Left ventricle myocardium inferior (tissue), 1 donor: ENCODE data around the gene RARA. TPM values are rescaled to one million over a fixed set of nuclear protein-coding genes. Genes with fewer than 3 reads are reported as not detected.

Experiments
- DNase-seq: peaks from one replicate; pipeline ENCODE4 v3.0.0-alpha.2; 2020
- H3K27ac ChIP-seq: fragments of 200-600 bp; replicated peaks from 2 replicates; pipeline ENCODE4 v1.8.0; 2021
- H3K27me3 ChIP-seq: fragments of 200-600 bp; 2 replicates; pipeline ENCODE4 v1.8.0; 2021; ENCODE audit warnings: low read depth
- H3K36me3 ChIP-seq: fragments of 200-600 bp; 2 replicates; pipeline ENCODE4 v1.8.0; 2021
- H3K4me1 ChIP-seq: fragments of 200-600 bp; 2 replicates; pipeline ENCODE4 v1.8.0; 2021
- H3K4me3 ChIP-seq: fragments of 200-600 bp; 2 replicates; pipeline ENCODE4 v1.8.0; 2021; ENCODE audit warnings: mild to moderate bottlenecking, moderate library complexity
- H3K9me3 ChIP-seq: fragments of 200-600 bp; replicated peaks from 2 replicates; pipeline ENCODE4 v1.8.0; 2021
- CTCF ChIP-seq: fragments of 200-600 bp; IDR thresholded peaks from 2 replicates; pipeline ENCODE4 v1.8.0; 2021; ENCODE audit warnings: antibody characterized with exemption, mild to moderate bottlenecking, borderline replicate concordance
- intact Hi-C: fragments of 100-400 bp; cut with micrococcal nuclease; formaldehyde crosslinking; loops from one replicate; pipeline ENCODE4 v1.11.0; 2022
- total RNA-seq: library from RNA; stranded (reverse); fragmentation: NEBNext Ultra II Directional; extraction: Animal tissue kit (Norgen Biotek cat#: 25700); gene quantifications from one replicate; pipeline ENCODE4 v1.2.1, GENCODE V29; 2021
- donor health status: DM: no; HTN: yes; CAD: no; lungs with severe emphysema.

RARA gene
- total RNA-seq, 1 donor from 2014 or later, result 17.1 TPM

DNA sequence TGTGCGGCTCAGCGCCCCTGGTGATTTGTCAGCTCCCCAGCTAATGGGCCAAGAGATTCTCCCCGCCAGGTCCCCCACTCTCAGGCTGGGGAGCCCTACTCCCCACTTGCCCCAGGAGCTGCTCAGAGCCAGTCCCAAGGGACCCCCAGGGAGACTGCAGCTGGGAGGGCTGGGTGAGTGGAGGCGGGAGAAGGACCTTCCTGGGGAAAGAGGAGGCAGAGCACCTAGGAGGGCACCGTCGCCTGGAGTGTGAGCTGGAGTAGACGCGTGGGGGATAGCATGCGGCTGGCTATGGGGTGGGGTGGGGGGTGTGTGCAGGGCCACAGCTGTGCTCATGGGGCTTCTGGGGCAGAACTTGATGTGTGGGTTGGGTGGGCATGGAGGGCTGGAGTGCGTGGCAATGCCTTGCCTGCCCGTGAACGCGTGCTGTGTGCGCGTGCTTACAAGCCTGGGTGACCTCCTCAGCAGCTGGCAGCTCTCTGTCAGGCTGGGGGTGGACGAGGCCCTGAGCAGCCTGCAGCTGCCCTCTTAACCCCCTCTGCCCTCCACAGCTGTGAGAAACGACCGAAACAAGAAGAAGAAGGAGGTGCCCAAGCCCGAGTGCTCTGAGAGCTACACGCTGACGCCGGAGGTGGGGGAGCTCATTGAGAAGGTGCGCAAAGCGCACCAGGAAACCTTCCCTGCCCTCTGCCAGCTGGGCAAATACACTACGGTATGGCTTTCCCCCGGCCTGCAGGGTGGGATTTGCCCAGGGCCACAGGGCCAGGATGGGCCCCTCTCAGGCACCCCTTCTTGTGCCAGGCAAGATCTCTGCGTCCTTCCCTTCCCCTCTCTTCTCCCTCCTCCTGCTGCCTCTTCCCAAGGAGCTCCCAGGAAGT is 42.6 kb downstream of the RARA start:
- H3K4me3 ChIP-seq, result no peak overlapping the region
- no peak for DNase-seq
- intact Hi-C loops, result loop anchor here (5.0 to 10.0 kb wide), 2 partner anchors 49 to 63 kb away; partner anchors contain the start of gene TOP2A
- TF ChIP-seq CTCF, result no peak
- H3K27me3 ChIP-seq, result no peaks in the 10 kb centered on the region
- H3K36me3 ChIP-seq, result peaks cover 74% of the 10 kb centered on the region
- peaks cover 81% of the 10 kb centered on the region for H3K4me1 ChIP-seq
- H3K9me3 ChIP-seq, result no peaks in the 10 kb centered on the region
- H3K27ac ChIP-seq, result peak overlapping the region; percentile 27

DNA sequence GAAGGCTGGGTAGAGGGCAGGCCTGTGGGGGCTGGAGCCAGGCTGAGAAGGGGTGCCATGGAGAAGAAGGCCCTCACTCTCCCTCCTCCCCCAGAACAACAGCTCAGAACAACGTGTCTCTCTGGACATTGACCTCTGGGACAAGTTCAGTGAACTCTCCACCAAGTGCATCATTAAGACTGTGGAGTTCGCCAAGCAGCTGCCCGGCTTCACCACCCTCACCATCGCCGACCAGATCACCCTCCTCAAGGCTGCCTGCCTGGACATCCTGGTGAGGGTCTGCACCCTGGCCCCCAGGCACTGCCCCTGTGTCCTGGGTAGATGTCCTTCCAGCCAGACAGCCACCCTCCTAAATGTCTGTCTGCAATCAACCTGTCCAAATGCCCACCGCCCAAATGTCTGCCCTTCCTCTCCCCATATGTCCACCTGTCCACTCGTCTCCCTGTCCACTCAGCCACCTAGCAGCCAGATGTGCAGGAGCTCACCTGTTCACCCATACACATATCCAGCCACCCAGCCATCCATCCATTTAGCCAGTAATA is 43.3 kb downstream of the RARA start:
- DNase-seq, result no peak
- Histone ChIP-seq H3K4me3 (no peak overlapping the region), H3K27ac (peak overlapping the region; percentile 27), H3K36me3 (peaks cover 74% of the 10 kb centered on the region), H3K4me1 (peaks cover 78% of the 10 kb centered on the region), H3K27me3 (no peaks in the 10 kb centered on the region), H3K9me3 (no peaks in the 10 kb centered on the region)
- intact Hi-C loops, result loop anchor here (5.0 to 10.0 kb wide), 2 partner anchors 50 to 62 kb away; partner anchors contain the start of gene TOP2A
- no peak for TF ChIP-seq CTCF

GRCh38 chr17:40352779-40353394 is 43.9 kb downstream of the RARA start:
- H3K9me3 ChIP-seq, result no peaks in the 10 kb centered on the region
- DNase-seq, result no peak
- H3K4me3 ChIP-seq, result no peak overlapping the region
- peaks cover 74% of the 10 kb centered on the region for H3K36me3 ChIP-seq
- H3K27me3 ChIP-seq, result no peaks in the 10 kb centered on the region
- TF ChIP-seq CTCF, result no peak
- H3K27ac ChIP-seq, result no peak overlapping the region
- intact Hi-C loops, result loop anchor here (5.0 to 10.0 kb wide), 2 partner anchors 51 to 62 kb away; partner anchors contain the start of gene TOP2A
- H3K4me1 ChIP-seq, result peaks cover 73% of the 10 kb centered on the region

DNA sequence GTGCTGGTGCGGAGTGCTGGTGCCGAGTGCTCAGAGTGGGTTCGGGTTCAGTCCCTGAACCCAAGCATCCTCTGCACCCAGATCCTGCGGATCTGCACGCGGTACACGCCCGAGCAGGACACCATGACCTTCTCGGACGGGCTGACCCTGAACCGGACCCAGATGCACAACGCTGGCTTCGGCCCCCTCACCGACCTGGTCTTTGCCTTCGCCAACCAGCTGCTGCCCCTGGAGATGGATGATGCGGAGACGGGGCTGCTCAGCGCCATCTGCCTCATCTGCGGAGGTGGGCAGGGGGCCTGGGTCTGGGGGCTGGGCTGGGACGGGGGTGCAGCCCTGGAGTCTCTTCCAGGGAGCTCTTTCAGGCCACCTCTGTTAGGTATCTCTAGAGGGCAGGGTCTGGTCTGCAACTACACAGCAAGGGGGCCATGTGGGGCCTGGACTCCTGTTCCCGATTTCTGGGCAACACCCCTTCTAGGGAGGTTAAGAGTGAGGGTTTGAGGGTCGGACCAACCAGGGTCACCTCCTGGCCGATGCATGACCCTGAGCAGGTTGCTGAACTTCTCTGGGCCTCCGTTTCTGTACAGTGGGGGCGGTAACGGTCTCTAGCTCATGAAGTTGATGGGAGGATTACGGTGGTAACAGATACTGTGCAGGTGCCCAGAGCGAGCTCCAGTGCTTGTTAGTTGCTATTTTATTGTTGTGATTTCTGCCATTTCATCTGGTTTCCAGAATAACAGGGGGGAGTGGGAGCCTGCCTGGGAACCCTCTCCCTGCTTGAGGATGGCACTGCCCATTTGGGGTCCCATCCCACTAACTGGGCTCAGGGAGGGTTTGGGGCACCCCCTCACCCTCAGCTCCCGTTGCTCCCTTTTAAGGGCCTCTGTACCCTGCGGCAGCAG is 45.5 kb downstream of the RARA start:
- peak overlapping the region; percentile 63 for H3K27ac ChIP-seq
- H3K4me1 ChIP-seq, result peaks cover 61% of the 10 kb centered on the region
- no peak overlapping the region for H3K4me3 ChIP-seq
- no peak for TF ChIP-seq CTCF
- peaks cover 61% of the 10 kb centered on the region for H3K36me3 ChIP-seq
- intact Hi-C loops, result loop anchor here (5.0 to 10.0 kb wide), 2 partner anchors 52 to 60 kb away; partner anchors contain the start of gene TOP2A
- no peaks in the 10 kb centered on the region for H3K9me3 ChIP-seq
- no peaks in the 10 kb centered on the region for H3K27me3 ChIP-seq
- no peak for DNase-seq
